HUES6 (cell line): ENCODE measurements around the gene ZNF878.
A peak's percentile ranks its signal among the peaks of the same experiment; 100 is the strongest.

ENCODE experiments used
- H3K27ac ChIP-seq: 2 replicates; pipeline ENCODE4 v1.7.0; 2013; ENCODE audit warnings: low read depth, mild to moderate bottlenecking, low read length, inconsistent platforms
- H3K27me3 ChIP-seq: 2 replicates; pipeline ENCODE4 v1.6.1; 2013; ENCODE audit warnings: low read length; ENCODE audit not compliant: control insufficient read depth, insufficient read depth
- H3K36me3 ChIP-seq: 2 replicates; pipeline ENCODE4 v1.6.1; 2013; ENCODE audit warnings: low read length; ENCODE audit not compliant: control insufficient read depth, insufficient read depth
- H3K4me1 ChIP-seq: 2 replicates; pipeline ENCODE4 v1.6.1; 2013; ENCODE audit warnings: low read length; ENCODE audit not compliant: control insufficient read depth, insufficient read depth
- H3K4me3 ChIP-seq: 2 replicates; pipeline ENCODE4 v1.5.1; 2013; ENCODE audit warnings: low read depth, low read length
- H3K9ac ChIP-seq: one replicate; pipeline ENCODE4 v1.6.1; 2013; ENCODE audit warnings: mild to moderate bottlenecking, low read length
- H3K9me3 ChIP-seq: 2 replicates; pipeline ENCODE4 v1.6.1; 2013; ENCODE audit warnings: low read depth, low read length; ENCODE audit not compliant: control insufficient read depth, insufficient read depth

The ZNF878 gene

GRCh38 chr19:12034620-12035019 lies 18.1 kb downstream of the ZNF878 start:
- Histone ChIP-seq H3K27ac (no peak overlapping the region), H3K27me3 (peaks cover 4% of the 10 kb centered on the region; the same call in 1 of the 2 replicates), H3K36me3 (no peaks in the 10 kb centered on the region), H3K4me3 (peak overlapping the region; percentile 82; the same call in 1 of the 2 replicates), H3K4me1 (no peaks in the 10 kb centered on the region; the same call in 1 of the 2 replicates), H3K9me3 (peaks cover 40% of the 10 kb centered on the region; the same call in 1 of the 2 replicates), H3K9ac (no peak overlapping the region)

GRCh38 chr19:12034198-12034597 lies 18.6 kb downstream of the ZNF878 start:
- no peak overlapping the region; the same call in 1 of the 2 replicates for H3K4me3 ChIP-seq
- H3K27me3 ChIP-seq: peaks cover 4% of the 10 kb centered on the region; the same call in 1 of the 2 replicates
- no peaks in the 10 kb centered on the region for H3K36me3 ChIP-seq
- H3K27ac ChIP-seq: no peak overlapping the region
- H3K9ac ChIP-seq: no peak overlapping the region
- no peaks in the 10 kb centered on the region; the same call in 1 of the 2 replicates for H3K4me1 ChIP-seq
- peaks cover 42% of the 10 kb centered on the region; the same call in 1 of the 2 replicates for H3K9me3 ChIP-seq

- peaks cover 76% of the 10 kb centered on the region for H3K9me3 ChIP-seq
- no peaks in the 10 kb centered on the region for H3K4me1 ChIP-seq
- H3K27ac ChIP-seq: no peak overlapping the region
- H3K9ac ChIP-seq: no peak overlapping the region
- H3K36me3 ChIP-seq: peaks cover 31% of the 10 kb centered on the region; the same call in 1 of the 2 replicates
- H3K4me3 ChIP-seq: no peak overlapping the region
- no peaks in the 10 kb centered on the region for H3K27me3 ChIP-seq
These were observed 37.0 kb downstream of the ZNF878 start for GRCh38 chr19:12015753-12016116.

- no peak overlapping the region for H3K4me3 ChIP-seq
- no peak overlapping the region for H3K27ac ChIP-seq
- peaks cover 31% of the 10 kb centered on the region; the same call in 1 of the 2 replicates for H3K36me3 ChIP-seq
- no peaks in the 10 kb centered on the region for H3K4me1 ChIP-seq
- no peaks in the 10 kb centered on the region for H3K27me3 ChIP-seq
- H3K9me3 ChIP-seq: peaks cover 73% of the 10 kb centered on the region
- no peak overlapping the region for H3K9ac ChIP-seq
These were observed 37.6 kb downstream of the ZNF878 start for GRCh38 chr19:12015015-12015752.

- H3K27ac ChIP-seq: no peak overlapping the region
- no peaks in the 10 kb centered on the region for H3K27me3 ChIP-seq
- H3K9me3 ChIP-seq: peaks cover 32% of the 10 kb centered on the region
- no peak overlapping the region for H3K9ac ChIP-seq
- H3K4me3 ChIP-seq: no peak overlapping the region
- H3K4me1 ChIP-seq: no peaks in the 10 kb centered on the region
- no peaks in the 10 kb centered on the region; the same call in 1 of the 2 replicates for H3K36me3 ChIP-seq
These were observed 52.4 kb downstream of the ZNF878 start for GRCh38 chr19:12000152-12000981.

- no peak overlapping the region for H3K9ac ChIP-seq
- H3K27me3 ChIP-seq: no peaks in the 10 kb centered on the region
- H3K4me1 ChIP-seq: no peaks in the 10 kb centered on the region
- H3K4me3 ChIP-seq: no peak overlapping the region
- H3K27ac ChIP-seq: no peak overlapping the region
- H3K36me3 ChIP-seq: no peaks in the 10 kb centered on the region; the same call in 1 of the 2 replicates
- peaks cover 43% of the 10 kb centered on the region for H3K9me3 ChIP-seq
These were observed 57.6 kb downstream of the ZNF878 start for GRCh38 chr19:11995174-11995573.
